ENCODE results near the gene HLA-DQB1.
"Not testable (repeated sequence)": the region's sequence is repeated elsewhere in the genome, so short reads cannot be mapped to it uniquely, and the experiment has no call there.

DNA sequence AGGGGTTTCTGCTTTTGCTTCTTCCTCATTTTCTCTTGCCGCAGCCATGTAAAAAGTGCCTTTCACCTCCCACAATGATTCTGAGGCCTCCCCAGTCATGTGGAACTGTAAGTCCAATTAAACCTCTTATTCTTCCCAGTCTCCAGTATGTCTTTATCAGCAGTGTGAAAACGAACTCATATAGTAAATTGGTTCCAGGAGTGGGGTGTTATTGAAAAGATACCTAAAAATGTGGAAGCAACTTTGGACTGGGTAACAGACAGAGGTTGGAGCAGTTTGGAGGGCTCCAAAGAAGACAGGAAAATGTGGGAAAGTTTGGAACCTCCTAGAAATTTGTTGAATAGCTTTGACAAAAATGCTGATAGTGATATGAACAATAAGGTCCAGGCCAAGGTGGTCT lies 5.5 kb upstream of the HLA-DQB1 start:
- TF ChIP-seq, protein P1, sequence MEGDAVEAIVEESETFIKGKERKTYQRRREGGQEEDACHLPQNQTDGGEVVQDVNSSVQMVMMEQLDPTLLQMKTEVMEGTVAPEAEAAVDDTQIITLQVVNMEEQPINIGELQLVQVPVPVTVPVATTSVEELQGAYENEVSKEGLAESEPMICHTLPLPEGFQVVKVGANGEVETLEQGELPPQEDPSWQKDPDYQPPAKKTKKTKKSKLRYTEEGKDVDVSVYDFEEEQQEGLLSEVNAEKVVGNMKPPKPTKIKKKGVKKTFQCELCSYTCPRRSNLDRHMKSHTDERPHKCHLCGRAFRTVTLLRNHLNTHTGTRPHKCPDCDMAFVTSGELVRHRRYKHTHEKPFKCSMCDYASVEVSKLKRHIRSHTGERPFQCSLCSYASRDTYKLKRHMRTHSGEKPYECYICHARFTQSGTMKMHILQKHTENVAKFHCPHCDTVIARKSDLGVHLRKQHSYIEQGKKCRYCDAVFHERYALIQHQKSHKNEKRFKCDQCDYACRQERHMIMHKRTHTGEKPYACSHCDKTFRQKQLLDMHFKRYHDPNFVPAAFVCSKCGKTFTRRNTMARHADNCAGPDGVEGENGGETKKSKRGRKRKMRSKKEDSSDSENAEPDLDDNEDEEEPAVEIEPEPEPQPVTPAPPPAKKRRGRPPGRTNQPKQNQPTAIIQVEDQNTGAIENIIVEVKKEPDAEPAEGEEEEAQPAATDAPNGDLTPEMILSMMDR (IDR thresholded peaks at IDR 0.05; ENCODE audit: low read length): not testable (repeated sequence)
- not testable (repeated sequence) for TF ChIP-seq EZH2 (optimal IDR thresholded peaks at IDR 0.05; ENCODE audit: low read depth, low read length)

Measured in MM.1S (cell line).